Psoas muscle (tissue), 8 donors: ENCODE data around the gene TMEM37. TPM values are rescaled to one million over a fixed set of nuclear protein-coding genes. Genes with fewer than 3 reads are reported as not detected.

Experiments used
- ATAC-seq, 4 donors: fragments of 200-7000 bp; cut with Tn5 transposase; one replicate each; pipeline ENCODE4 v1.9.1; 2020; ENCODE audit warnings: moderate library complexity in 3 of 4, mild to moderate bottlenecking in 2 of 4
- DNase-seq, 2 donors: peaks; one replicate each; pipeline ENCODE4 v3.0.0-alpha.2; 2020
- H3K27ac ChIP-seq: fragments of 200-600 bp; one replicate; pipeline ENCODE4 v1.8.0; 2022
- H3K27me3 ChIP-seq, 3 donors: fragments of 200-600 bp in 1 of 3; one replicate each; pipeline versions ENCODE4 v1.6.1 to v1.8.0; 2013 to 2022; ENCODE audit warnings: low read length in 2 of 3, mild to moderate bottlenecking in 2 of 3, moderate library complexity in 1 of 3; ENCODE audit not compliant: insufficient read depth in 3 of 3
- H3K36me3 ChIP-seq, 2 donors: fragments of 200-600 bp in 1 of 2; one replicate each; pipeline versions ENCODE4 v1.6.1 to v1.8.0; 2013 to 2022; ENCODE audit warnings: low read depth in 1 of 2, mild to moderate bottlenecking in 1 of 2, moderate library complexity in 1 of 2; ENCODE audit not compliant: insufficient read depth in 1 of 2
- H3K4me1 ChIP-seq: fragments of 200-600 bp; one replicate; pipeline ENCODE4 v1.8.0; 2022
- H3K4me3 ChIP-seq: fragments of 200-600 bp; one replicate; pipeline ENCODE4 v1.8.0; 2022; ENCODE audit warnings: mild to moderate bottlenecking
- H3K9me3 ChIP-seq: fragments of 200-600 bp; one replicate; pipeline ENCODE4 v1.8.0; 2022
- CTCF ChIP-seq: fragments of 200-600 bp; IDR thresholded peaks from one replicate; pipeline ENCODE4 v1.8.0; 2022; ENCODE audit warnings: antibody characterized with exemption
- WGBS, 3 donors: extraction: QIAGEN DNeasy Blood & Tissue Kit; methylation state at CpG; one replicate each; pipeline versions ENCODE4 v1.1.6 to v1.1.7; 2013; 5-methylcytosine and 5-hydroxymethylcytosine counted together
- intact Hi-C, 2 donors: fragments of 100-400 bp; cut with DNase I; formaldehyde crosslinking; loops; one replicate each; pipeline versions ENCODE4 v1.11.0 to v1.14.2; 2022
- polyA plus RNA-seq, 3 donors: library from polyadenylated mRNA; stranded (reverse); fragments of 200-250 nt; gene quantifications; one replicate each; pipeline ENCODE4 v1.2.3, GENCODE V29; 2013
- total RNA-seq, 4 donors: library from RNA; stranded (reverse); fragmentation: NEBNext Ultra II Directional in 2 of 4; extraction: Animal tissue kit (Norgen Biotek cat#: 25700) in 2 of 4; gene quantifications; one replicate each; pipeline versions ENCODE4 v1.2.1 to v1.2.4, GENCODE V29; 2021 to 2023
- donor health status: healthy with polysubstance abuse.
- donor health status: DM: no; HTN: no; CAD: no; lungs with moderate emphysema.
- donor health status: Bipolar disorder and iron deficiency.
- donor health status: healthy.
- donor health status: DM: yes; HTN: yes; CAD: no.
- donor health status: DM: no; HTN: no; CAD: no.
- donor health status: DM: no; HTN: no; CAD: no.
- donor health status: DM: yes; HTN: yes; CAD: no.

Gene TMEM37
- total and polyA plus RNA-seq, 7 donors, result 0.60 to 3.9 (median 0.96) TPM

DNA sequence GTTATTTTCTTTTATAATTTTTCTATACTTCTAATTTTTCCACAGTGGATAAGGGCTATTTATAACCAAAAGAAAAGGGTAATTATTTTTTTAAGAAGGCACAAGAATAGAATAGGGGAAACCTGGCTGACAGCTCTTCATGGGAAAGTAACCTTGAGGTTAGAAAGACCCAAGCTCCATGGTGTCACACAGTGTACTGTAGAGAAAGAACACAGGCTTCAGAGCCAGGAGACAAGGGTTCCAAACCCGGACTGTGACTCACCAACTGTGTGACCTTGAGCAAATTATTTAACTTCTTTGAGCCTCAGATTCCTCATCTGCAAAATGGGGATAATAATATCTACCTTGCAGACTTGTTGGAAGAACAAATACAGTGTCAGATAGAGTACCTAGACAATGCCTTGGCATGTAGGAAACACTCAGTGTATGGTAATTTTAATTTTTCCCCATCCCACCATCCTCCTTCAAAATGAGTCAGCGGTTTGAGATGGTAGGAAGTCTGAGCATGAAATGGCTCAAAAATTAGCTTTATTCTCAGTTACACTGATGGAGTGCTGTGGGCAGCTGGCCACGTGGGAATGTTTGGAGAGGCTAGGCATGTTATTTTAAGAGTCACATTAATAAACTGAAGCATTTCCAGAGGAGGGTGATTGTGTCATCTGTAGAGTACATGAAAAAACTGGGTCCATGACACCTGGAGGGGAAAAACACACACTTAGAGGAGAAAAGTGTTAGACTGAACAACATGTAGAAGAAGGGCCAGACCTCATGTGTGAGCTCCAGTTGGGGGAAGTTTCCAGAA, 36.7 kb downstream of the TMEM37 start:
- no peak for DNase-seq

GRCh38 chr2:119469131-119469530, 37.5 kb downstream of the TMEM37 start:
- H3K27ac ChIP-seq, result no peak overlapping the region
- no peak for TF ChIP-seq CTCF
- WGBS, 3 donors, result 74 to 90% (median 87%) methylated on average over 6 of the region's 6 CpGs
- H3K27me3 ChIP-seq, result no peaks in the 10 kb centered on the region
- H3K4me3 ChIP-seq, result no peak overlapping the region
- intact Hi-C loops, result no loop called here
- no peaks in the 10 kb centered on the region for H3K9me3 ChIP-seq
- no peaks in the 10 kb centered on the region for H3K36me3 ChIP-seq
- no peak for ATAC-seq
- H3K4me1 ChIP-seq, result peaks cover 5% of the 10 kb centered on the region
- DNase-seq, result no peak

More for the DNA sequence above, 36.7 kb downstream of the TMEM37 start:
- H3K4me3 ChIP-seq, result no peak overlapping the region
- H3K27me3 ChIP-seq, result no peaks in the 10 kb centered on the region
- 26 to 38% (median 29%) methylated on average over 3 of the region's 3 CpGs for WGBS, 3 donors
- peak in 3 of 4 donors; percentile 45 to 71 (median 64) for ATAC-seq
- H3K36me3 ChIP-seq, result no peaks in the 10 kb centered on the region
- H3K4me1 ChIP-seq, result peaks cover 5% of the 10 kb centered on the region
- intact Hi-C loops, result no loop called here
- no peaks in the 10 kb centered on the region for H3K9me3 ChIP-seq
- H3K27ac ChIP-seq, result no peak overlapping the region
- TF ChIP-seq CTCF, result no peak

GRCh38 chr2:119469661-119470297, 38.1 kb downstream of the TMEM37 start:
- H3K4me3 ChIP-seq, result no peak overlapping the region
- TF ChIP-seq CTCF, result no peak
- no peak overlapping the region for H3K27ac ChIP-seq
- no peak for ATAC-seq
- WGBS, 3 donors, result 15 to 63% (median 34%) methylated on average over 2 of the region's 2 CpGs
- H3K27me3 ChIP-seq, result no peaks in the 10 kb centered on the region
- DNase-seq, result no peak
- intact Hi-C loops, result loop anchor here (5.0 to 10.0 kb wide), 3 partner anchors 145 to 587 kb away; no protein-coding TSS in a partner anchor
- H3K36me3 ChIP-seq, result no peaks in the 10 kb centered on the region
- H3K9me3 ChIP-seq, result no peaks in the 10 kb centered on the region
- H3K4me1 ChIP-seq, result peaks cover 5% of the 10 kb centered on the region

GRCh38 chr2:119472749-119473148, 41.1 kb downstream of the TMEM37 start:
- Histone ChIP-seq H3K27ac (no peak overlapping the region), H3K27me3 (no peaks in the 10 kb centered on the region), H3K4me3 (no peak overlapping the region), H3K36me3 (no peaks in the 10 kb centered on the region), H3K4me1 (peaks cover 12% of the 10 kb centered on the region), H3K9me3 (no peaks in the 10 kb centered on the region)
- 95 to 97% (median 96%) methylated on average over 8 of the region's 8 CpGs for WGBS, 3 donors
- TF ChIP-seq CTCF, result no peak
- no peak for ATAC-seq
- no peak for DNase-seq
- intact Hi-C loops, result loop anchor here (5.0 to 10.0 kb wide), 3 partner anchors 148 to 590 kb away; no protein-coding TSS in a partner anchor
